Kidney (tissue), 14 donors: Measurements from ENCODE around the gene CLASP1. TPM values are rescaled to one million over a fixed set of nuclear protein-coding genes. Genes with fewer than 3 reads are reported as not detected.
"Not testable (repeated sequence)": the region's sequence is repeated elsewhere in the genome, so short reads cannot be mapped to it uniquely, and the experiment has no call there.

Experiments
- DNase-seq, 5 donors: peaks; one replicate each; pipeline ENCODE4 v3.0.0-alpha.2; 2013 to 2020
- FAIRE-seq: peaks from 2 replicates; lab custom pipeline; 2012; peaks lifted over from hg19 to GRCh38; lab: Jason Lieb, UNC
- H3K27ac ChIP-seq, 2 donors: one replicate each; pipeline ENCODE4 v1.7.0; 2013; ENCODE audit warnings: low read depth in 2 of 2, low read length in 2 of 2, inconsistent platforms in 1 of 2
- H3K27me3 ChIP-seq: one replicate; pipeline ENCODE4 v1.7.1; 2013; ENCODE audit warnings: low read length, inconsistent platforms; ENCODE audit not compliant: control insufficient read depth, insufficient read depth
- H3K36me3 ChIP-seq, 3 donors: one replicate each; pipeline versions ENCODE4 v1.7.0 to v1.7.1; 2013; ENCODE audit warnings: low read length in 3 of 3, control low read depth in 1 of 3, inconsistent platforms in 1 of 3; ENCODE audit not compliant: insufficient read depth in 3 of 3, control insufficient read depth in 2 of 3
- H3K4me1 ChIP-seq, 3 donors: one replicate each; pipeline versions ENCODE4 v1.7.0 to v1.7.1; 2013; ENCODE audit warnings: low read length in 3 of 3, inconsistent platforms in 1 of 3, low read depth in 1 of 3; ENCODE audit not compliant: control insufficient read depth in 2 of 3, insufficient read depth in 2 of 3
- H3K4me3 ChIP-seq, 3 donors: one replicate each; pipeline versions ENCODE4 v1.7.0 to v1.8.1; 2013; ENCODE audit warnings: low read length in 3 of 3, control low read depth in 1 of 3, inconsistent platforms in 1 of 3
- H3K9ac ChIP-seq, 3 donors: one replicate each; pipeline versions ENCODE4 v1.7.0 to v1.7.1; 2013; ENCODE audit warnings: low read length in 3 of 3, control low read depth in 1 of 3, inconsistent platforms in 1 of 3
- H3K9me3 ChIP-seq, 3 donors: one replicate each; pipeline versions ENCODE4 v1.7.0 to v1.7.1; 2013; ENCODE audit warnings: low read length in 3 of 3, control low read depth in 1 of 3, inconsistent platforms in 1 of 3; ENCODE audit not compliant: control insufficient read depth in 2 of 3, insufficient read depth in 1 of 3
- intact Hi-C: fragments of 100-400 bp; cut with DNase I; formaldehyde crosslinking; loops from one replicate; pipeline ENCODE4 v1.11.1; 2022
- polyA plus RNA-seq: library from polyadenylated mRNA; stranded (reverse); fragments of 350-450 nt; fragmentation: Illumina TruSeq; extraction: RNeasy Lipid Tissue Mini Kit (QIAGEN cat#74804); gene quantifications from one replicate; pipeline ENCODE4 v1.2.3, GENCODE V29; 2014; ENCODE audit warnings: low read depth, low replicate concordance; ENCODE audit not compliant: insufficient read depth
- total RNA-seq: library from RNA; stranded (reverse); fragmentation: NEBNext Ultra II Directional; extraction: Animal tissue kit (Norgen Biotek cat#: 25700); gene quantifications from one replicate; pipeline ENCODE4 v1.2.1, GENCODE V29; 2021
- TF ChIP-seq, protein P1 (sequence below): IDR thresholded peaks from 3 replicates; pipeline ENCODE4 v1.5.1; 2012; ENCODE audit warnings: mild to moderate bottlenecking, moderate library complexity, borderline replicate concordance; ENCODE audit not compliant: insufficient read depth; ENCODE audit errors: extremely low read depth
- donor health status: control.
- donor health status: control.
- donor health status: control.
- donor health status: control.
- donor health status: control.
- donor health status: DM: yes; HTN: yes; CAD: no.
- donor health status: Normal renal cell carcinoma (clear cell type).

The CLASP1 gene
- total and polyA plus RNA-seq, 2 donors from 2014 or later: 6.8 to 71.5 TPM

DNA sequence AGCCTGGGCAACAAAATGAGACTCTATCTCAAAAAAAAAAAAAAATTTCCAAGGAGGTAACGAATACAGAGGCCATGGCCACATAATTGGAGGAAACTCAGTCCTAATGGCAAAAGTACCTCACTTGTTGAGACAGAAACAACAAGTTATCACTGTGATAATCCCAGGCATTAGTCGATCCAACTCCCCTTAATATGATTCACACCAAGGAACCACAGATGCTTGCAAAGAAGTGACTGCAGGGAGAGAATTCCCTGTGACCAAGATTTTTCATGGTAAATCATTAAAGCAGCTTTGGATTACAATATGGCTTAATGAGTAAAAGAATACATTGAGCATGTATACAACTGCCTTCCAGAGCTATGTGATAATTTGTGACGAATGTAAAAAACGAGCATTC lies 199.0 kb downstream of the CLASP1 start:
- intact Hi-C loops: no loop called here
- no peak overlapping the region for H3K9ac ChIP-seq
- DNase-seq (peak in 2 of 5 donors; percentile 22 to 37), FAIRE-seq (no peak)
- H3K4me1 ChIP-seq: no peaks in the 10 kb centered on the region
- H3K27ac ChIP-seq: no peak overlapping the region
- TF ChIP-seq, protein P1, sequence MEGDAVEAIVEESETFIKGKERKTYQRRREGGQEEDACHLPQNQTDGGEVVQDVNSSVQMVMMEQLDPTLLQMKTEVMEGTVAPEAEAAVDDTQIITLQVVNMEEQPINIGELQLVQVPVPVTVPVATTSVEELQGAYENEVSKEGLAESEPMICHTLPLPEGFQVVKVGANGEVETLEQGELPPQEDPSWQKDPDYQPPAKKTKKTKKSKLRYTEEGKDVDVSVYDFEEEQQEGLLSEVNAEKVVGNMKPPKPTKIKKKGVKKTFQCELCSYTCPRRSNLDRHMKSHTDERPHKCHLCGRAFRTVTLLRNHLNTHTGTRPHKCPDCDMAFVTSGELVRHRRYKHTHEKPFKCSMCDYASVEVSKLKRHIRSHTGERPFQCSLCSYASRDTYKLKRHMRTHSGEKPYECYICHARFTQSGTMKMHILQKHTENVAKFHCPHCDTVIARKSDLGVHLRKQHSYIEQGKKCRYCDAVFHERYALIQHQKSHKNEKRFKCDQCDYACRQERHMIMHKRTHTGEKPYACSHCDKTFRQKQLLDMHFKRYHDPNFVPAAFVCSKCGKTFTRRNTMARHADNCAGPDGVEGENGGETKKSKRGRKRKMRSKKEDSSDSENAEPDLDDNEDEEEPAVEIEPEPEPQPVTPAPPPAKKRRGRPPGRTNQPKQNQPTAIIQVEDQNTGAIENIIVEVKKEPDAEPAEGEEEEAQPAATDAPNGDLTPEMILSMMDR: no peak
- H3K4me3 ChIP-seq: no peak overlapping the region
- peaks cover 10 to 54% (median 43%) of the 10 kb centered on the region in 3 donors for H3K36me3 ChIP-seq
- H3K27me3 ChIP-seq: no peaks in the 10 kb centered on the region
- H3K9me3 ChIP-seq: no peaks in the 10 kb centered on the region

DNA sequence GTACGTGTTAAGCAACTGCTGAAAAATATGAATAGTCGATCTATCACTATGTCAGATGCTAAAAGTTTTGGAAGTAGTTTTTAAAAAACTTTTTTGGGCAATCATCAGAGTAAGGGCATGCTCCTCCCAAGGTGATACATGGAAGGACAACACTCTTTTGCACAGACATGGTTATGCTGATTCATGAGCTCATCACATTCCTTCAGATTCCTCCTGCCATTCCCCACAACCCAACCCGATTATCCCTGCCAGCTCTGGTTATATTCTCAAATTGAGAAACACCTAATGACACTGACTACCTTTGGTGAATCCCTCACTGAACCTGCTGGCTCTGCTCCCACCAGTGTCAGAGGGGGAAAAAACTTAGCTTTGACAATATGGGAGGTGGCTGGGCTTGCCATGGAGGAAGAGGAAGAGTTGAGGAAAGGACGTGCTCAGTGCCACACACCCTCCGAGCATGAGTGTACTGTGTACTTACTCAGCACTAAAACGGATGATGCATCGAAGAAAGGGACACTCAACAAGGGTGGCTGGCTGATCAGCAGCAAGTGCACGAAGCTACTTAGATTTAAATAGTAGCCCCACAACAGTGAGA lies 202.5 kb downstream of the CLASP1 start:
- Histone ChIP-seq H3K4me3 (no peak overlapping the region), H3K27me3 (no peaks in the 10 kb centered on the region), H3K4me1 (no peaks in the 10 kb centered on the region), H3K9ac (no peak overlapping the region), H3K36me3 (peaks cover 10 to 53% (median 43%) of the 10 kb centered on the region in 3 donors), H3K27ac (no peak overlapping the region), H3K9me3 (no peaks in the 10 kb centered on the region)
- intact Hi-C loops: no loop called here
- TF ChIP-seq, protein P1: no peak
- FAIRE-seq (no peak), DNase-seq (no peak)

DNA sequence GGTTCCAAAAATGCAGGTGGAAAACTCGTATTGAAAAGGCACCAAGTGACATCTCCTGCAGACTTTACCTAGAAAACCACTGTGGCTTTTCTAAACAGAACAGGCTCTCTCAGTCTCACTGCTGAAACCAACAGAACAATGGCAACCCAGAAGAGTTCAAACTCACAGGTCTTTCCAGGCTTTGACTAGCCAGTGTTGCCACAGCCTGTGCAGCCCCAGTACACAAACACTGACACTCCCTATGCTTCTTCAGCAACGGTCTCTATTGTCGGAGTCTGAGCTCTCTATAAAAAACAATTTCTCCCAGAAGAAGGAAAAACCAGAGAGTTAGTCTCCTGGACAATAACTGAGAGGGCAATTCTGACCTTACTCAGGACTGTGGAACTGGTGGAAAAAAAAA lies 206.4 kb downstream of the CLASP1 start:
- Histone ChIP-seq H3K9me3 (no peaks in the 10 kb centered on the region), H3K27me3 (no peaks in the 10 kb centered on the region), H3K4me3 (no peak overlapping the region), H3K36me3 (peaks cover 10 to 33% (median 23%) of the 10 kb centered on the region in 3 donors), H3K4me1 (no peaks in the 10 kb centered on the region), H3K27ac (no peak overlapping the region), H3K9ac (no peak overlapping the region)
- DNase-seq: no peak
- FAIRE-seq: no peak
- TF ChIP-seq, protein P1: no peak
- intact Hi-C loops: no loop called here

DNA sequence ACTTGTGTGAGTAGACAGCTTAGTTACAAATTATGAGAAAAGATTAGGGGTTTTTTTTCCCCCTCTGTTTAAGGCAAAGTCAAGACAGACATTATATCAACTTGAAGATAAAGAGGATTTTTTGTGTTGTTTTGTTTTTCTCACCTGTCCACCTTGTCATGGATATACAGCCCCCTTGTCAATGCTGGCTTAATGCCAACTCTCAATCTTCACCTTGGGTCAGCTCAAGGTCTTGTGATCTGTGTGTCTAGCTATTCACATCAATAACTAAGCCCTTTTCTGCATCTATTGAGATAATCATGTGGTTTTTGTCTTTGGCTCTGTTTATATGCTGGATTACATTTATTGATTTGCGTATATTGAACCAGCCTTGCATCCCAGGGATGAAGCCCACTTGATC lies 211.0 kb downstream of the CLASP1 start:
- not testable (repeated sequence) for H3K27ac ChIP-seq, H3K9ac ChIP-seq, FAIRE-seq

More for the DNA sequence above, 211.0 kb downstream of the CLASP1 start:
- H3K36me3 ChIP-seq, H3K9me3 ChIP-seq, DNase-seq, H3K4me1 ChIP-seq, intact Hi-C loops, H3K27me3 ChIP-seq, H3K4me3 ChIP-seq: not testable (repeated sequence)
